Gastroesophageal sphincter (tissue), 3 donors: ENCODE measurements around the gene SDK2.

Source experiments
- CTCF ChIP-seq, 4 experiments: fragments of 200-600 bp in 2 of 4; fragments of 450-650 bp in 2 of 4; sonication (generic) in 1 of 4; IDR thresholded peaks; one replicate each; pipeline ENCODE4 v1.5.1; 2017 to 2019; ENCODE audit warnings: antibody characterized with exemption in 4 of 4, mild to moderate bottlenecking in 2 of 4, moderate library complexity in 2 of 4
- EP300 ChIP-seq: sonication (generic); formaldehyde crosslinking; IDR thresholded peaks from one replicate; pipeline ENCODE4 v1.6.1; 2017; ENCODE audit warnings: antibody characterized with exemption, mild to moderate bottlenecking
- POLR2A ChIP-seq, 2 donors: fragments of 450-650 bp; IDR thresholded peaks; one replicate each; pipeline ENCODE4 v1.6.1; 2017; ENCODE audit warnings: antibody characterized with exemption in 2 of 2, mild to moderate bottlenecking in 2 of 2, moderate library complexity in 1 of 2
- POLR2AphosphoS5 ChIP-seq: sonication (generic); formaldehyde crosslinking; IDR thresholded peaks from one replicate; pipeline ENCODE4 v1.6.1; 2017; ENCODE audit warnings: antibody characterized with exemption

GRCh38 chr17:73603971-73604370 lies 40.3 kb downstream of the SDK2 start:
- TF ChIP-seq CTCF (IDR thresholded peaks at IDR 0.05) (no peak), POLR2A (IDR thresholded peaks at IDR 0.05) (no peak), POLR2AphosphoS5 (no peak), EP300 (no peak)
